ENCODE measurements around the gene GDF10. TPM values are rescaled to one million over a fixed set of nuclear protein-coding genes. Genes with fewer than 3 reads are reported as not detected.

The GDF10 gene
- total RNA-seq, 4 donors from 2014 or later: 0.29 to 12.6 (median 0.57) TPM

- Histone ChIP-seq H3K4me1 (peaks cover 0 to 10% (median 0%) of the 10 kb centered on the region in 3 donors), H3K9me3 (no peaks in the 10 kb centered on the region), H3K4me3 (no peak overlapping the region), H3K27ac (no peak overlapping the region), H3K36me3 (no peaks in the 10 kb centered on the region), H3K27me3 (peaks cover 0 to 5% (median 0%) of the 10 kb centered on the region in 4 donors)
- no peak for TF ChIP-seq CTCF (IDR thresholded peaks at IDR 0.05)
- no peak for TF ChIP-seq POLR2A (IDR thresholded peaks at IDR 0.05)
- no peak for DNase-seq
- intact Hi-C loops (cut with DNase I): no loop called here
- 78 to 84% methylated on average over 3 to 5 of the region's 6 CpGs for WGBS, 2 donors
These were observed 12.2 kb upstream of the GDF10 start for GRCh38 chr10:47287805-47288204.

GRCh38 chr10:47288236-47288635 lies 11.8 kb upstream of the GDF10 start:
- peaks cover 0 to 5% (median 0%) of the 10 kb centered on the region in 4 donors for H3K27me3 ChIP-seq
- WGBS, 2 donors: 92 to 93% methylated on average over 8 of the region's 8 CpGs
- no peaks in the 10 kb centered on the region for H3K36me3 ChIP-seq
- intact Hi-C loops (cut with DNase I): no loop called here
- no peak for DNase-seq
- peaks cover 0 to 10% (median 0%) of the 10 kb centered on the region in 3 donors for H3K4me1 ChIP-seq
- H3K4me3 ChIP-seq: no peak overlapping the region
- no peaks in the 10 kb centered on the region for H3K9me3 ChIP-seq
- TF ChIP-seq CTCF (IDR thresholded peaks at IDR 0.05): no peak
- no peak for TF ChIP-seq POLR2A (IDR thresholded peaks at IDR 0.05)
- no peak overlapping the region for H3K27ac ChIP-seq

GRCh38 chr10:47288916-47289495 lies 11.0 kb upstream of the GDF10 start:
- Histone ChIP-seq H3K27me3 (peaks cover 0 to 12% (median 0%) of the 10 kb centered on the region in 4 donors), H3K4me1 (peaks cover 0 to 10% (median 0%) of the 10 kb centered on the region in 3 donors), H3K4me3 (no peak overlapping the region), H3K27ac (no peak overlapping the region), H3K36me3 (no peaks in the 10 kb centered on the region), H3K9me3 (no peaks in the 10 kb centered on the region)
- intact Hi-C loops (cut with DNase I): no loop called here
- 75 to 77% methylated on average over 7 to 9 of the region's 9 CpGs for WGBS, 2 donors
- no peak for DNase-seq
- TF ChIP-seq POLR2A (IDR thresholded peaks at IDR 0.05) (no peak), CTCF (IDR thresholded peaks at IDR 0.05) (no peak)

GRCh38 chr10:47289921-47290320 lies 10.1 kb upstream of the GDF10 start:
- H3K4me1 ChIP-seq: peaks cover 0 to 10% (median 0%) of the 10 kb centered on the region in 3 donors
- 90 to 96% methylated on average over 2 to 3 of the region's 6 CpGs for WGBS, 2 donors
- intact Hi-C loops (cut with DNase I): no loop called here
- DNase-seq: no peak
- no peak overlapping the region for H3K4me3 ChIP-seq
- TF ChIP-seq POLR2A (IDR thresholded peaks at IDR 0.05) (no peak), CTCF (IDR thresholded peaks at IDR 0.05) (no peak)
- H3K36me3 ChIP-seq: no peaks in the 10 kb centered on the region
- no peaks in the 10 kb centered on the region for H3K9me3 ChIP-seq
- H3K27ac ChIP-seq: no peak overlapping the region
- peaks cover 0 to 21% (median 0%) of the 10 kb centered on the region in 4 donors for H3K27me3 ChIP-seq

- Histone ChIP-seq H3K27me3 (peaks cover 0 to 25% (median 0%) of the 10 kb centered on the region in 4 donors), H3K27ac (no peak overlapping the region), H3K4me1 (peaks cover 0 to 11% (median 0%) of the 10 kb centered on the region in 3 donors), H3K9me3 (no peaks in the 10 kb centered on the region), H3K36me3 (no peaks in the 10 kb centered on the region), H3K4me3 (no peak overlapping the region)
- WGBS, 2 donors: 46 to 58% methylated on average over 2 of the region's 3 CpGs
- DNase-seq: no peak
- intact Hi-C loops (cut with DNase I): no loop called here
- TF ChIP-seq POLR2A (IDR thresholded peaks at IDR 0.05) (no peak), CTCF (IDR thresholded peaks at IDR 0.05) (no peak)
These were observed 9.7 kb upstream of the GDF10 start for GRCh38 chr10:47290338-47290737.

Data from esophagus squamous epithelium (tissue), 5 donors.